Erythroblast (primary cell): ENCODE results near the gene BPGM.

ENCODE experiments used
- GATA1 ChIP-seq: IDR thresholded peaks from 2 replicates; pipeline ENCODE4 v1.6.1; 2011; ENCODE audit warnings: low read depth, mild to moderate bottlenecking, control low read depth, low read length, moderate library complexity
- POLR2A ChIP-seq: IDR thresholded peaks from 2 replicates; pipeline ENCODE4 v1.6.1; 2011; ENCODE audit warnings: mild to moderate bottlenecking, low read length

DNA sequence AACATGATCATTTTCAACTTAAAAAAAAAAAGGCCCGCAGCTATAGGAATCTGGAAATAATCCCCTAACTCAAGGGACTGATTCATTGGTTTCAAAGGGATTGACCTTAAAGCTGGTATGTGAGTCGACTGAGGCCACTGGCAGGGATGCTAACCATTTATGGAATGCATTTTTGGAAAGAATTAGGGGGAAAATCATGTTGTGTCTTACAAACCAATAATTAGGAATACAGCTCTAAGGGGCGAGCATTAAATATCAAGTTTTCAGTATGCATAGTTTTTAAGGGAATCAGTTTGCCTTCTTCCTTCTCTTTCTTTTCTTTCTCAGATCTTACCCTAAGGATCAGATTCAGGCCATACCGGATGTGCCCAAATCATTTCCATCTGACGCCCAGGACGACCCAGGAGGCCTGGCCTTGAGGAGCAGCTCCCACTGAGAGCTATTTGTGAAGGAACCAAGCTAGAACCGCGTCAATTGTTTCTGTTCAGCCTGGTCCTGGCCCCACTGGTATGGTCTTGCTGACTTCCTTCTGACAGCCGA, 48.7 kb downstream of the BPGM start:
- no peak for TF ChIP-seq POLR2A
- no peak for TF ChIP-seq GATA1
